HG02759 (cell line): Measurements from ENCODE around the gene UHRF1.
"Not testable (repeated sequence)": the region's sequence is repeated elsewhere in the genome, so short reads cannot be mapped to it uniquely, and the experiment has no call there.

Experiments used
- ATAC-seq: cut with Tn5 transposase; IDR thresholded peaks from one replicate; pipeline ENCODE4 v1.9.1; 2021; ENCODE audit warnings: mild to moderate bottlenecking, moderate library complexity; ENCODE audit not compliant: unreplicated experiment

Gene UHRF1

GRCh38 chr19:4970558-4971423 is 61.5 kb downstream of the UHRF1 start:
- ATAC-seq = no peak

GRCh38 chr19:4971424-4971793 is 62.1 kb downstream of the UHRF1 start:
- ATAC-seq = no peak

GRCh38 chr19:4971816-4972495 is 62.7 kb downstream of the UHRF1 start:
- no peak for ATAC-seq

DNA sequence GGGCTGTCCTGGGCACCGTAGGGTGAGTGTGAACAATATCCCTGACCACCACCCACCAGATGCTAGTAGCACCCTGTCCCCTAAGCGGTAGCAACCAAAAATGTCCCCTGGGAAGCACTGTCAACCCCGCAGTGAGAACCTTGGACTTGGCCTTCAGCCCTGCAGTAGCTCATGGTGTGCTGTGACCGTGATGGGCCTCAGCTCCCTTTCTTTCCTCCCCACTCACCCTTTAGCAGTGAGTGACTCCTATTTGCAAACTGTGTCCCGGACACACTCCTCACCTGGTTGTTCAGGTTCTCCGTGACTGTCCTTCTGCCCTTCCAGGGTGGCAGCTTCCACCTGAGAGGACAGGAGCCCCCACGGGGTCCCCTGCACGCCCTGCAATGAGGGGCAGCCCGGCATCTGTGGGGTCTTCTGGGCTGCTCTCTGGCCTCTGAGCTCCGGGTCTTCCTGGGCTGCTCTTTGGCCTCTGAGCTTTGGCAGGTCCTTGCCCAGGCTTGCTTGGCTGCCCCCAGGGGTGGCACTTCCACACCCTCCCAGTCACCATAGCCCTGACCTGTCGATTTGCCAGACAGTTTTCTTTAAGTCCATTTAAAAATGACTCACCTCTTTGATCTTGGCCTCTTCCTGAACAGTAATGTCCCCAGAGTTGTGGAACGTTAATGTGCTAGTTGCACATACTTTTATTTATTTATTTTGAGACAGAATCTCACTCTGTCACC is 63.4 kb downstream of the UHRF1 start:
- no peak for ATAC-seq

DNA sequence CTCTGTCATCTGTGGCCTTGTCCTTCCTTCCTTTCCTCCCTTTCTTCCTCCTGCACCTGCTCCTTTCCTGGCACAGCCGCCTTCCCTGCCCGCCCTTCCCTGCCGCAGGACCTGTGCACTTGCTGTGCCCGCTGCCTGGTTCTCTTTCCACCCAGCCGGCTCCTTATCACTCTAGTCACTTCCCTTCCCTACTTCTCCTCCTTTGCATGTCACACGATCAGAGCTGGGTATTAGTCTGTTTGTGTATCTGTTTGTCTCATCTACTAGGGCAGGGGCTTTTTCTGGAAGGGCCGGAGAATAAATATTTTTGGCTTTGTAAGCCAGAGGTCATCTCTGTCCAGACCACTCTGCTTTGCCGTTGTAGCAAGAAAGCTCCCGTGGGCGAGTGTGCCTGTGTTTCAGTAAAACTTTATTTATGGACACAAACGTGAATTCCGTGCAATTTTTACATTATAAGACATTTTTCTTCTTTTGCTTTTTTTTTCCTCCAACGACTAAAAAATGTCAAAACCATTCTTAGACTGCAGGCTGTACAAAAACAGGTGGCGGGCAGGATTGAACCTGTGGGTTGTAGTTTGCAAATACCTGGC is 65.7 kb downstream of the UHRF1 start:
- no peak for ATAC-seq

GRCh38 chr19:4975601-4976000 is 66.3 kb downstream of the UHRF1 start:
- ATAC-seq = not testable (repeated sequence)

DNA sequence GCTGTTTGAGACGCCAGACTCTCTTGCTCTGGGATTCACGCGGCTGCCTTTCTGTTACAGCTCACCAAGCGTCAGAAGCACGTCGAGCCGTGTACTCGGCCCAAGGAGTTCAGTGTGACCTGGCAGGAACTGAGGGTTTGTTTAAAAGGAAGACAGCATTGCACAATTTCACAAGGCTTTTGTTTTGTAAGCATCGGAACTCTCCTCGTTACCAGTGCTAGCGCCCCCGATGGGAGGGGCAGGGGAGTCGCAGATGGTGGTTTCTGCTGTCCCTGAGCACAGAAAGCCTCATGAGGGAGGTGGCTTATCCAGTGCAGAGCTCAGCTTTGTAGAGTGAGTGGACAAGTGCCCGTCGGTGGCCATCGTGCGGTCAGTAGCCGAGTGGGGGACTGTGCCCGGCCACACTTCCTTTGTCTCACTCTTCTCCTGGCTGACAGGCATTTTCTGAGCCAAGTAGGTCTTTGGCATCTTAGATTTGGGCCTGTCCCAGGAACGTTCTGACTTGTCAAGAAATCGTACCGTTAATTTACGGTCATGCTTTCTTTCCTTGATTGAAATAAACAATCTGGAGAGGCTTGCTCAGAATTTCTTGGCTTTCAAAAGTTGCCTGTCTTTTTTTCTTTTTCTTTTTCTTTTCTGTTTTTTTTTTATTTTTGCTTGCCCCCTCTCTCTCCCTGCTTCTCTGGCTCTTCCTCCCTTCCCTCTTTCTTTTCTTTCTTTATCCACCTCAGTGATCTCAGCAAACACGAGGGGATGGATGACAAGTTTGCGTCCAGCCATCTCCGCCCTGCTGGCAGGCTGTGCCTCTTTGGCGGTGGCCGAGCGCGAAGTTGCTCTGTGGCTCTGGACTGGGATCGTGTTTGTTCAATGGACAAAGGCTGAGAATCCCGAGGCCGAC is 67.3 kb downstream of the UHRF1 start:
- no peak for ATAC-seq

DNA sequence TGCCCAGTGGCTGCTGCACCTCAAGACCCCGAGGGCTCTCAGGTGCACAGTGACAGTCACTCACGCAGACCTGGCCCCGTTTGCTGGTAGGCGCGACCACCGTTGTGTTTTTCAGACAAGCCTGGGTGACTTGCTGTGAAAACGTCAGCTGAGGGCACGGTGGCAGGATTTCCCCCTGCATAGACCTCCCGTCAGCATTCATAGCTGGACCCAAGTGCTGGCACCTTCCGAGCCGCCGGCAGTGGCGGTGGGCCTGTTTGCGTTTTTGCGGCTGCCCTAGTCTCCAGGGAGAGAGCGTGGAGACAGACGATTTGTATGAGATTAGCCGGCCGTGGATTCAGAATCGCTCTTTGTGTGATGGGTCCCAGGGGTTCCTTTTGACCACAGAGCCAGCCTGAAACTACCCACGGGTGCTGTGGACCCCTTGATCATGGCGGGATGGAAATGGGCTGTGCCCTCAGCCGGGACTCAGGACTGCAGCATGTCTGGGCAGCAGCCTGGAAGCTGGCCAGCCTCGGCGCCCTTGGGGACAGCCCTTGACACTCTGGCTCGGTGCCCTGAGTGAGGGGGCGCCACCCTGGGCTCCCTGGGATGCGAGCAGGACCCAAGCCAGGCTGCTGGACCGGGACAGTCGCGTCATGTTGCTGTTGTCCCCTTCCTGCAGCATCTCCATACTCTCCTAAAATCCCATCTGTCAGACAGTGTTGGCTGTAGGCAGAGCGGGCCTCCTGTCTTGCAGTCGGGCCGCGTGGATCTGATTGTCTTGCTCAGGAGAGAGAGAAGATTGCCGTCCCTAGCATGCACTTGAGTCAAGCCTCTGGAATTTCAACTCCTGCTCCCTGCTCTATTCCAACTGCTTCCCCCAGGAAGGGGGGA is 68.2 kb downstream of the UHRF1 start:
- ATAC-seq = no peak

- ATAC-seq = no peak
Measured at GRCh38 chr19:4979211-4979807, 70.0 kb downstream of the UHRF1 start.

- no peak for ATAC-seq
Measured at GRCh38 chr19:4980067-4980466, 70.8 kb downstream of the UHRF1 start.

DNA sequence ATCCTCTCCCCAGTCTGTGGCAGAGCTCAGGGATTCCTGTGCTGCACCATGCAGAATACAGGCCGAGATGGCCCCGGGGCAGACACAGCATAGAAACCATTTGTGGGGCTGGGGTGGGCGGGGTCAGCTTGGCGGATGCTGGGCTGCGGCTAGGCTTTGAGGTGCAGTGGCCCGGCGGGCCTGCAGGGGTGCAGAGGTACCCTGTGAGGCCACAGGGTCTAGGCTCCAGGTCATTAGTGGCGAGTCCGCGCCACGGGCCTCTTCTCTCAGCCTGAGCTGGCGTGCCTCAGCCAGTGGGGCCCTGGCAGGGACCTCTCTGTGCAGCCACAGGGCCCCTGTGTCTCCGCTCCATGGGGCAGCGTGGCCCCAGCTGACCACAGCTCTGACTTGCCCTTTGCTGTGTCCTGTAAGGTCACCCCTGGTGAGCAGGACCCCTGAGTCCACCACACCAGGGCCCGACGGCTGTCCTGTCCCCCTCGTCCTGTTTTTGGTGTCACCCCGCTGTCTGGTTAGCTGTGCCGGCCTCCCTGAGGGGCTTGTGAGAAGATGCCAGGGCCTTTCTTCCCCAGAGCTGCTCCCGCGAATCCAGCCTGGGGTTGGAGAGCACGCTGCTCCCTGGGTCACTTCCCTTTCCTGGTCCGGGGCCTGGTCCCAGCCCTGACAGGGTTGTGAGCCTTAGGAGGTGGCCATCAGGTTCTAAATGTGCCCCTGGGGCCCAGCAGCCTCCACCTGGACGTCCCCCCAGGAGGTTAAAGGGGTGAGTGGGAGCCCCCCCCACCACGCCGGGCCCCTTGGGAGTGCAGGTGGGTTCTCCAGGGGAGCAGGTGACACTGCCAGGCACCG is 71.8 kb downstream of the UHRF1 start:
- no peak for ATAC-seq

DNA sequence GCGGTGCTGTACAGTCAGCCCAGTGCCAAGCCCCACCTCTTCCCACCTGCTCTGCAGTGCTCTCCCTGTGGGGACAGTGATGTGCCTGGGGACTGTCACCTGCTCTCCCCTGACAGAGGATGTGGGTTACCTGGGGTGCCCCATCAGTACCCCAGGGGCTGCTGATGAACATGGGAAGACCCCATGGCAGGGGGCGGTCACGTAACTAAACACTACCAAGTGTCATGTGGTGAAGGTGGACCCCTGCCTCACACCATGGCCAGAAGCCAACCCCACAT is 72.3 kb downstream of the UHRF1 start:
- ATAC-seq = no peak

DNA sequence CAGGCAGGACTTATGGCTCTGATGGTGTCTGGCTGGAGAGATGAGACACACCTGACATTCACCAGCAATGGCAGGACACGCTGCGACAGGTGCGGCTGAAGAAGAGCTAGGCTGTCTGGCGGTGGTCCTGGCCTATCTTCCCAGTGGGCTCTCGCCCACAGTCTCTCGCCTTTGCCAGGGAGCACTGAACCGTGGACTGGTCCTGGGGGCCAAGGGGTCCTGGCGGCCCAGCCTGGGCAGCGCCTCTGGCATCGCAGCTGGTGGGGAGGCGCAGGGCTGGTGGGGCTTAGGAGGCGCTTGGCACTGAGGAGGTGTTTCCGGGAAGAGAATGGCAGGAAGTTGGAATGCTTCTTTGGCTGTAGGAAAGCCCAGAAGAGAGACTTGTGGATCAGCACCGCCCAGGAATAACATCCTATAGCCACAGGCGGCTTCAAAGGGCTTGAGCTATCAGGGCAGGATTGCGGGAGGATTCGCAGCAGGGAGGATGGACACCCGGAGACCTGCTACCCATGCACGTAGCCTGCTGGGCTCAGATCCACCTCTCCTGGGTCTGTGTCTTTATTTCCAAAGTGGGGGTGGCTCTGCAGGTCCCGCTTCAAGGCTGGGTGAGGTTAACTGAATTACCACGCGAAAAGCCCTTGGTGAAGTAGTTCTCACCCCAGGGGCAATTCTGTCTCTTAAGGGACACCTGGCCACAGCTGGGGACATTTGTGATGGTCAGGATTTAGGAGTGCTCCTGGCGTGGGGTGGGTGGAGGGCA is 74.2 kb downstream of the UHRF1 start:
- no peak for ATAC-seq

- ATAC-seq = no peak
Measured at GRCh38 chr19:4984106-4984380, 74.7 kb downstream of the UHRF1 start.

GRCh38 chr19:4984438-4984990 is 75.2 kb downstream of the UHRF1 start:
- ATAC-seq = no peak

DNA sequence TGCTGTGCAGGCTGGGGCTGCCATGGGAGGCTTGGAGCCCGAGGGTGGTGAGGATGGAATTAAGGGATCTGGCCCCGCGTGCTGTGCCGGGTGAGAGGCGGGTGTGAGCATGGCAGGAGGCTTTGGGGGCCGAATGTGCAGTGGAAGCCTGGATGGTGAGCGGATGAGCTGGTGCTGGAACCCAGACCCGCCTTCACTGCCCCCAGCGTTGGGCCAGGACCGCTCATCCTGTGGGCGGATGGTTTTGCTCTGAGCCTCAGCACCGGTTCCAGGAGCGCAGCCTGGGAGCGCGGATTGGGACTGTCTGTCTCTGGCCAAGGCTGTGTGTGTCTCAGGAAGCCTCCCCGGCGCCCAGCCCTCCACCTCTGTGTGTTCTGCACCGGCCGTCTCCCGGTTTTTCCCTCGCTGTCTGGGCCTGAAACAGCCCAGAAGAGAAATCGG is 76.3 kb downstream of the UHRF1 start:
- no peak for ATAC-seq

DNA sequence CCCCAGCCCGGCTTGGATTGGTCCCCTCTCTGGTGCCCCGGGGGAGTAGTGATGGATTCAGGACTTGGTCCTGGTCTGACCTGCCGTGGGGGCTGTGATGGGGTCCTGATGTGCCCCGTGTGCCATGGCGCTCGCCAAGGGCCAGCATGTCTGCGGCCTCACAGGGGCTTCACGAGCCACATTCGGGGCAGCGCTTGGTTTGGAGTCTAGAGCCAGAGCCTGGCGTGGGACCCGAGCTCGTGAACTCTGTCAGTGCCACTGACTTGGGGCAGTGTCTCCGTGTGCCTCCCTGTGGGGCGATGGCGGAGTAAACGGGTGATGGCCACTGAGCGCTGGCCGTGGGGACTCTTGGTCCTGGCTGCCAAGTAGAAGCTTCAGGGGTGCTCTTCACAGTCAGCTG is 76.8 kb downstream of the UHRF1 start:
- no peak for ATAC-seq
